HG03457 (cell line): ENCODE results near the gene MAPKBP1.

ENCODE experiments used
- ATAC-seq: cut with Tn5 transposase; IDR thresholded peaks from one replicate; pipeline ENCODE4 v1.9.1; 2021; ENCODE audit warnings: moderate number of reproducible peaks; ENCODE audit not compliant: unreplicated experiment

MAPKBP1 gene

DNA sequence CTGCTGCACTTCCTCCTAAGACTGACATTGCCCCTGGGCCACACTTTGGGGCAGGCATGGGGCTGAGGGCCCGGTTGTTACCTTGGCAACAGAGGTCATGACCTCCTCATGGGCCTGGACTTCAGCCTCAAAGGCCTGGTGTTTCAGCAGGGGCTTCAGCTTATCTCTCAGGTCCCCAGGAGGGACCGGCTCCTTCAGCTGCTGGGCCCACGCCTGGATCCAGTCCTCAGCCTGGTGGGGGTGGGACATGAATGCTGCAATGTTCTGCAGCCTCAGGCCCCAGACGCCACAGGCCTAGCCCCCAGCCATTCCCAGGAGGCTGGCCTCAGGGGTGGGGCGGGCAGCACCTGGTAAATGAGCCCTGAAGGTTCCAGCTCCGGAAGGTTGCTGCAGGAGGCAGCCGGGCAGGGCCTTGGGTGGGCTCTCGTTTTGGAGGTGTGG is 92.0 kb downstream of the MAPKBP1 start:
- ATAC-seq, result no peak

DNA sequence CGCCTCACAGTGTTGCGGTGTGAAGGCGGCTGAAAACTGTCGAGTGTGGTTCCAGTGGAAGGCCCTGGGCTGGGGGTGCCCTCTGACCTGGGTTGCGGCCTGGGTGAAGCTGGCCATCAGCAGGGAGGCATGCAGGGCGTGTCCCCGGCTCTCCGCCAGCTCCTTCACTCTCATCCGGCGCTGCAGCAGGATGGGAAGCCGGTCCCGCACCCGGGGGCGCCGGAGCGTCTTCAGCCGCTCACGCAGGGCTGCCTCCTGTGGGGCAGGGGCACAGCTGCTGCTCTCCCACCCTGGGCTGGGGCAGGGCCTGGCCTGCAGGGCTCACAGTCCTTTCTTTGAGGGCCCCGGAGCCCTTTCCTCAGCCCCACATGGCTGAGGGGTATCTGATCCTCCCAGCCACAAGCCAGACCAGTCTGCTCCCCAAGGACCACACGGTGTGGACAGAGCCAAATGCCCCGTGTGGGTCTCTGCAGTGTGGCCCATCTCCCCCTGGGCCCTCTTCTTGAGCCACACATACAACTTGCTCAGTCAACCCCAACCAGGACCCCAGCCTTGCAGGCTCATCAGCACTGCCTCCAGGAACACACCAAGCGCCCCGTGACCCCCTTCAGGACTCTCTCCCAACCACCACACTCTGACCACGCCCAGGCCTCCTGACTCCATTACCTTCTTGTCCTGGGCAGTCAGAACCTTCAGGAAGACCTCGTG is 92.7 kb downstream of the MAPKBP1 start:
- no peak for ATAC-seq

DNA sequence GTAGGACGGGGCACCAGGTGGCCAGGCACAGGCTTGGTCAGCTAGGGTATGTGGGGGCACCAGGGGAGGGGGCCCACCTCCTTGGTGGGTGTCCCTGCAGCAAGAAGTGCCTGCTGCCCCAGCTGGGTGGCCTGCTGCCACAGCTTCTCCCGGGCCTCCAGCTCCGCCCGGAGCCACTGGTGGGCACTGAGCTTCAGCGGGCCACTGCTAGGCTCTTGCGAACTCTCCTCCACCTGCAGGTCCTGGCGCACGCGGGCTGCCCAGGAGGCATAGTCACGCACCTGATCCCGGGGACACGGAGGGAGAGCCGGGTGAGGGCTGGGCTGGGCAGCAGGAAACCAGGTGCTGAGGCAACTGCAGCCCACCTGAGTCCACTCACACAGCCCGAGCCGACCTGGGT is 94.0 kb downstream of the MAPKBP1 start:
- ATAC-seq, result no peak

DNA sequence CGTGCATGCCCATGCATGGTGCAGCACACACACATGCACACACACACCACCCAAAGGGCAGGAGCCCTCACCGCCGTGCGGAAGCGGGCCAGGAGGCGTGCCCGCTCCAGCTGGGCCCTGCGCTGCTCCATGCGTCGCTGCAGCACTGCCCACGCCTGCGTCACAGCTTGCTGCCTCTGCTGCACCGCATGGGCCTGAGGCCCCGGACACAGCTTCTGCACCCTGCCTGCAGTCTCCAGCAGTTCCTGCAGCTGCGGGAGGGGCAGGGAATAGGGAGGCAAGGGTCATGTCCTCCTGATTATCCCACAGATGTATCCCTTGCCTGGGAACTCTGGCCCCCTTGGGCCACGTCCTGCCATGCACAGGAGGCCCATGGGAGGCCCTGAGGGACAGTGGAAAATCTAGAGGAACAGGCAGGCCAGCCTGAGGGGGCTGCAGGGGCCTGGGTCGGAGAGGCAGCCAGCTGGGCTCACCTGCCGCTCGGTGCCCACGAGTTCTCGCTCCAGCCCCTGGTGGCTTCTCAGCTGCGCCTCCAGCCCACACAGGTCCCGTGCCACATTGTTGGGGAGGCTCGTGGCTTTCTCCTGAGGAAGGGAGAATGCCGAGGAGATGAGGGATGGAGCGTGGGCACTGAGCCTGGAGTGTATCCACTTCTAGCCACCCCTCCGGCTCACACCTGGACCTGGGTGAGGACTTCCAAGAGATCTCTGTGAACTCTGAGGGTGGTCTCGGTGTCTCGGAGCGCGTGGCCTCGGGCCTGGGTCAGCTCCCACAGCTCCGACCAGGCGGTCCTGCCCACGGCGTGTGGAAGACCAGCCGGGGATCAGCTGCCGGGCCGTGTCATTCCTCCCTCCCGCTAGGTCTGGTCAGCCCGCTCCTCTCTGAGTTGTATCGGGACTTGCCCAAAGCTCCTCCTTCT is 95.7 kb downstream of the MAPKBP1 start:
- ATAC-seq, result no peak

DNA sequence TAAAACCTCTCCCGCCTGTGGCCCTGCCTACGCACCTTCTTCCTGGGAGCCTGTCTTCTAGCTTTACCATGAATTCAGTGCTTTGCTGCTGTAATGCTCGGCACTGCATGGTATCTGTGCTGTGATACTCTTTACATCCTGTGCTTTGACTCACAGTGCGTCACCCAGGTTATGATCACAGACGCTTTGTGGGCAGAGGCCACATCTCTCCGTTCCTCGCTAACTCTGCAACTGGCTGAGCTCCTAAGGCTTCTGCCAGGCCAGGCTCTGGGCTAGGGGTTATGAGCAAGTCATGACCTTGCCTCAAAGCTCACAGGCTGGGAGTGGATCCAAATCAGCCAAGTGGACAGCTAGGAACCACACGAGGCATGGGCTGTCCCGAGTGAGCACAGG is 96.4 kb downstream of the MAPKBP1 start:
- ATAC-seq, result no peak

DNA sequence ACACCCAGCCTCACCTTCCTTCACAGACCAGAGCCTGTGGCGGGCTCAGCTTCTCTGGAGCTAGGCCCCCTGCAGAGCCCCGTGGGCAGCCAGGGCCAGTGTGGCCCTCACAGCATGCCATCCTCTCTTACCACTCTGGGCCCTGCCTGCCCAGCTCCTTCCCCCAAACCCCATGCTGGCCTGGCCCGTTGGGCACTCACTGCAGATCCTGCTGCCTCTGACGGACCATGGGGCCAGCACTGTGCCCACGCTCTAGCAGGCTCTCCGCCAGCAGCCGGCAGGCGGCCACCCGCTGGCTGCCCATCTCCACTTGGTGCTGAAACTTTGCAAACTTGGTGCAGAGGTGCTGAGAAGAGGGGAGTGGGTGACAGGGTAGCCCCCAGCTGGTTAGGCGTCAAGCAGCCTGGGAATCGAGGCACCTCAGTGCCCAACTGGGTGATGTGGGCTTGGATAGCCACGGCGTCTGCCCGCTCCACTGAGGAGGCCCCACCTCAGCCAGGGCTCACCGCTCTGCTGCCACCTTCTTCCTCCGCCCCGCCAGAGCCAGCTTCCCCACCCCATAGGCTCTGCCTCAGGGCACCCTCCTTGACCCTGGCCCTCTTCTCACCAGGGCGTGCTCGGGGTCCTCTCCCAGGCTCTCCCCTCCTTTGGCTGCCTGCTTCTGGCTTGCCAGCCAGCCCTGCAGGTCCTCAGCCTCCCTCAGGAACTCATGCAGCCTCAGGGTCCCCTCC is 97.1 kb downstream of the MAPKBP1 start:
- ATAC-seq, result no peak

DNA sequence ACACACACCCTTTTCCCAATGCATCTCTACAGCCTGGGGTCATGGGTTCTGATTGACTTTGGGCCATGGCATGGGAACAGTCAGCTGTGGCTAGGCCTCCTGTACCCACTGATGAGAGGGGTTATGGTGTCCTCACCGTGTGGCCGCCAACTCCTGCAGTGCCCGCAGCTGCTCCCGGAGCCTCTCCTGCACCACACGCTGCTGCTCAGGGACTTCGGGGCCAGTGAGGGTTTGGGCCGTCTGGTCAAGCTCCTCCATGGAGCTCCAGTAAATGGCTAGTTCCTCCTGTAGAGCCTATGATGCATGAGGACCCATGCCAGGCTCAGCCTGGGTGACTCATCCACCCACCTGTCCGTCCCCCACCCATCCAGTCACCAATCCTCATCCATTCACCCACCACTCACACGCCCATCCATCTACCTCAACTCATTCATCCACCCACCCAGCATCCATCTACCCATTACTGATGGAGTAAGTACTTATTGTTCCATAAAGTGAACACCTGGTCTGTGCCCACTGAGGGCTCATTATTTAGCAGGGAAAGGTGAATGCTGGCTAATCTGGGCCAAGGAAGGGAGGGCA is 98.0 kb downstream of the MAPKBP1 start:
- no peak for ATAC-seq

DNA sequence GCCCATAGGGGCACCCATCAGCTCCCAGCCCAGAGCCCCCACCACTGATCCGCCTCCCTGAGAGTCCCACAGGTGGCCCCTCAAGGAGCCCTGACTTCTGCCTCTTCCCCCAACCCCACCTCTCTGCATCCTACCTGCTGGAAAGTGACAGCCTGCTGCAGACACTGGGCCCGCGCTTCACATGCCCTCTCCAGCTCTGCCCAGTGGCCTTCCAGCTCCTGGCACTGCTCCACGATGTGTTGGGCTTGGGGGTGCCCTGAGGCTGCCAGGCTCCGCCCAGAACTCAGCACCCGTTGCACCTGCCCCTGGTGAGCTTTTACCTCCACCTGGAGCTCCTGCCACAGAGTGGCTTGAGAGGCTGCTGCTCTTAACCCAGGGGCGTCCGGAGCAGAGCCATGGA is 99.4 kb downstream of the MAPKBP1 start:
- ATAC-seq, result no peak

DNA sequence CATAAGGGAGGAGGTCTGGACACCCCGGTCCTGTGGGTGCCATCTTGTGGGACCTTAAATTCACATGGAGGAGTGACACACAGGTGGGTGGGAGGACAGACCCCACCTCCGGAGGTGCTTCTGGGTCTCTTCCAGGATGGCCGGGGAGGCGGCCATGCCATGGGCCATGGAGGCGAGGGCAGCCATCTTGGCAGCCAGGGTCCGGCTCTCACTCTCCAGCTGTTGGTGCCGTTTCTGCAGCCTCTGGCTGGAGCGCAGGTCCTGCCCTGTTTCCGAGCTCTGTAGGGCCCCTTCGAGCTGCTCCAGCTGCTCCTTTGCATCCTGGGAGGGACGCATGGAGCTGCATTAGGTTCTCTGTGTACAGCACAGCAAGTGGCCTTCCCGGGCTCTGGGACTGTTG is 100.5 kb downstream of the MAPKBP1 start:
- no peak for ATAC-seq

DNA sequence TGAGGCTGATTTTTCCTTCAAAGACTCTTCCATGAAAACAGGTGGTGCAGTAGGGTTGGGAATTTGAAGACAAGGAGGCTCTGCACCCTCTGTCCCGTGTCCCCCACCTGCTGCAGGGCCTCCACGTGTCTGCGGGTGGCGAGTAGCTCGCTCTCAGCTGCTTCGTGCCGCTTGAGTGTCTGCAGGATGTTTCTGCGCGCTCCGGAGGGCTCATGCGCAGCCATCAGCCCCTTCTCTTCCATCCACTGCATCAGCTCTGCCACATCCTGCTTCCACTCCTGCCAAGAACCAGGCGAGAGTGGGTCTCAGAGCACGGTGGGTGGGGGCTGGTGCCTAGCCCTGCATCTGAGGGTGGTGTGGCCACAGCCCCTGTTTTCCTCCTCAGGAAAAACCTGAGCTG is 101.7 kb downstream of the MAPKBP1 start:
- no peak for ATAC-seq

DNA sequence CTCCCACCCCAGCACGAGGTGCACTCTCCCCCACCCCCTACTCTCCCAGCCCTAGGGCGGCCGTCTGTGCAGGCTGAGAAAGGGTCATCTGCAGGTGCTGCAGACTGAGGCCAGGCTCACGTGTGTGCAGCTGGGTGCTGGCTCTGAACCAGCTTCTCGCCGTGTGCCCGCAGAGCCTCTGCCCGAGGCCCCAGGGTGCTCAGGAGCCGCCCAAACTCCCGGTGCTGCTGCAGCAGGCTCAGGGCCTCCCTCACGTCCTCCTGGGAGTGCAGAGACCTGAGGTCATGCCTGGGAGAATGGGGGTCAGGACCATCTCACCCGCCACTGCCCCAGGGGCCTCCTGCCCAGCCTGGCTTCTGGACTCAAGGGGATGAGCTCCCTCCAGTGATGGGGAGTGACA is 102.4 kb downstream of the MAPKBP1 start:
- ATAC-seq, result no peak
